Measurements from ENCODE around the gene GUCY2D.

Gene GUCY2D

GRCh38 chr17:8019166-8019565 is 16.8 kb downstream of the GUCY2D start:
- no peak for DNase-seq

- DNase-seq = no peak
Measured at GRCh38 chr17:8019665-8020650, 17.5 kb downstream of the GUCY2D start.

GRCh38 chr17:8020776-8021564 is 18.6 kb downstream of the GUCY2D start:
- DNase-seq = no peak

- peak; percentile 38 for DNase-seq
Measured at GRCh38 chr17:8021565-8022359, 19.3 kb downstream of the GUCY2D start.

- peak; percentile 19 for DNase-seq
Measured at GRCh38 chr17:8022360-8023003, 20.1 kb downstream of the GUCY2D start.

GRCh38 chr17:8024161-8024560 is 21.7 kb downstream of the GUCY2D start:
- peak; percentile 19 for DNase-seq

- no peak for DNase-seq
Measured at GRCh38 chr17:8025176-8025911, 22.9 kb downstream of the GUCY2D start.

GRCh38 chr17:8029121-8029520 is 26.7 kb downstream of the GUCY2D start:
- DNase-seq = no peak

- DNase-seq = no peak
Measured at GRCh38 chr17:8031261-8031661, 28.8 kb downstream of the GUCY2D start.

GRCh38 chr17:8031950-8032349 is 29.5 kb downstream of the GUCY2D start:
- DNase-seq = no peak

- no peak for DNase-seq
Measured at GRCh38 chr17:8032442-8032841, 30.0 kb downstream of the GUCY2D start.

- DNase-seq = no peak
Measured at GRCh38 chr17:8038954-8039610, 36.7 kb downstream of the GUCY2D start, which contains the start of gene ALOX15B. Gene ALOX15B, plus strand, starts transcription at chr17:8039059. Its CDS starts 97 bp downstream, at chr17:8039156.

GRCh38 chr17:8039611-8040168 is 37.3 kb downstream of the GUCY2D start:
- DNase-seq = no peak

GRCh38 chr17:8041249-8041928 is 39.0 kb downstream of the GUCY2D start:
- peak; percentile 69 for DNase-seq

- DNase-seq = peak; percentile 37
Measured at GRCh38 chr17:8041979-8042378, 39.6 kb downstream of the GUCY2D start.

GRCh38 chr17:8044819-8045810 is 42.7 kb downstream of the GUCY2D start:
- DNase-seq = peak; percentile 33

GRCh38 chr17:8046306-8046928 is 44.0 kb downstream of the GUCY2D start:
- no peak for DNase-seq
